ENCODE measurements around the gene COX8C.

- TF ChIP-seq CTCF (IDR thresholded peaks at IDR 0.05): no peak
- no peak for TF ChIP-seq POLR2AphosphoS5 (IDR thresholded peaks at IDR 0.05; ENCODE audit: insufficient read depth in 1 of 2, low read depth in 1 of 2)
- TF ChIP-seq POLR2A (IDR thresholded peaks at IDR 0.05): no peak
Measured at GRCh38 chr14:93299416-93299815, 47.6 kb upstream of the COX8C start.
